HG02938 (cell line): Measurements from ENCODE around the gene RGMA.

Experiments used
- ATAC-seq: cut with Tn5 transposase; IDR thresholded peaks from one replicate; pipeline ENCODE4 v1.9.1; 2021; ENCODE audit warnings: mild to moderate bottlenecking, moderate library complexity; ENCODE audit not compliant: unreplicated experiment

The RGMA gene

DNA sequence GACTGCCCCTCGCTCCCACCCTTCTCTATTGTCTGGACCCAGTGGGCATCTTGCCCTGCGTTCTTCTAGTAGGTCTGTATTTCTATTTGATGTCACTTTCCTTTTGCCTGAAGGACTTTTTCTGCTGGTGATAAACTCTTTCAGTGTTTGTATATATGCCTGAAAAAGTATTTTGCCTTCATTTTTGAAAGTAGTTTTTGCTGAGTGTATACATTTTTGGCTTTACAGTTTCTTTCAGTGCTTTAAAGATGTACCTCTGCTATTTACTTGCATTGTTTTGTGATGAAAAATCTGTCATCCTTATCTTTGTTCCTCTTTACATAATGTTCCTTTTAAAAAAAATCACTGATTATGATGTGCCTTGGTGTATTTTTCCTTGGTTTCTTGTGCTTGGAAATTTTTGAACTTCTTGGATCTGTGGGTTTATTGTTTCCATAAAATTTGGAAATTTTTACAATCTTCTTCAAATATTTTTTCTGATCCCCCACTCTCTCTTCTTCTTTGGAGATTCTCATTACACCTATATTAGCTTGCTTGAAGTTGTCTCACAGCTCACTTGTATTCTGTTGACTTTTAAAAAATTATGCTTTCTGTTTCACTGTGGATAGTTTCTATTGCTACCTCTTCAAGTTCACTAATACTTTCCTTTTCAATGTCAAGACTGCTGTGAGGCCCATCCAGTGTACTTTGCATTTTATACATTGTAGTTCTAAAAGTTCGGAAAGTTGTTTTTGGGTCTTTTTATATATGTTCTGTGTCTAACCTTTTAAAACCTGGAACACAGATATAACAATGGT lies 67.8 kb downstream of the RGMA start:
- ATAC-seq: peak; percentile 83

DNA sequence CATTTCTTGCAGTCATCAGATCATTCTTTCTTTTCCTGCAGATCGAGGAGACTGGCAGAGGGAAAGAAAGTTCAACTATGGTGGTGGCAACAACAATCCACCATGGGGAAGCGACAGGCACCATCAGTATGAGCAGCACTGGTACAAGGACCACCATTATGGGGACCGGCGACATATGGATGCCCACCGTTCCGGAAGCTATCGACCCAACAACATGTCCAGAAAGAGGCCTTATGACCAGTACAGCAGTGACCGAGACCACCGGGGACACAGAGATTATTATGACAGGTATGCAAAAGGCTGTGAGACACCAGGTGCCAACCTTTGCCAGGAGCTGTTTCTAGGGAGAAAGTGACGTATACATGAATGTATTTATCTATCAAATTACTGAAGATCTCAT lies 69.0 kb downstream of the RGMA start:
- ATAC-seq: no peak

DNA sequence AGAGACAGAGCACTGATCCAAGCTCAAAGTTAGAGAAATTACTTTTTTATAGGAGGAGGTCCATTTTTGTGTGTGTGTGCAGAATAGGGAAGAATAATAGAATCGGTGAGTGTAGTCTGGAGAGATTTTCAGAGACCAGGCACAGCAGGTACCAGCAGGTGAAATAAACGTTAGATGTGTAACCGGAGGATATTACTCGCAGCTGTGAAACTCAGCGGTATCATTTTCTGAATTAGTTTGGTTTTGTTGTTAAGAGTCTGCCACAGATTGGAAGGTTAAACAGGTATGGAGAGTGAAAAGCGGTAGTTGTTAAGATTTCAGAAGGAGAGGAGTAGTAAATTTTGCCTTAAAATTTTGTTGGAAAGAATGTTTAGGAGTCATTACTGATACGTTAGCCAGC lies 69.9 kb downstream of the RGMA start:
- no peak for ATAC-seq

DNA sequence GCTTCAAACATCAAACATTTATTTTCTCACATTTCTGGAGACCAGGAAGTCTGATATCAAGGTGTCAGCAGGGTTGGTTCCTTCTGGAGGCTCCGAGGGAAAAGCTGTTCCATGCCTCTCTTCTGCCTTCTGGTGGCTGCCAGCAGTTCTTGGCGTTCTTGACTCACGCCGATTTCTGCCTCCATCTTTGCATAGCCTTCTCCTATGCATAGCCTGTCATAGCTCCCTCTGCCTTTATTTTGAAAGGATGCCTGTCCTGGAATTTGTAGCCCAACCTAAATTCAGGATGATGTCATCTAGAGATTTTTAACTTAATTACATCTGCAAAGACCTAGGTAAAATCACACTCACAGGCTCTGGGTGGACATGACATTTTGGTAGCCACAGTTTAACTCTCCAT lies 70.4 kb downstream of the RGMA start:
- ATAC-seq: no peak

DNA sequence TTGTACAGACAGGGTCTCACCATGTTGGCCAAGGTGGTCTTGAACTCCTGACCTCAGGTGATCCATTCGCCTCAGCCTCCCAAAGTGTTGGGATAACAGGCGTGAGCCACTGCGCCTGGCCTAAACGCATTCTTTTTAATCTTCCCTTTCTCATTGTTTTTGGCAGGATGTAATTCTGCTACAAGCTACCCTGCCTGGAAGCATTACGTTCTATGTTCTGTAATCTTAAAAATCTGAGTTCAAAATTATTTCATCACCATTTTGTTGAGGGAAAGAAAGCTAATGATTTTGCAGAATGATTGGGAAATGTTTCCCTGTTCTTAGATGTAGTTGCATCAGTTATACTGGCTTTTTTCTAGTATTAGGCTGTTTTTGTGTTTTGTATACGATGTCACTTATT lies 71.5 kb downstream of the RGMA start:
- ATAC-seq: no peak

DNA sequence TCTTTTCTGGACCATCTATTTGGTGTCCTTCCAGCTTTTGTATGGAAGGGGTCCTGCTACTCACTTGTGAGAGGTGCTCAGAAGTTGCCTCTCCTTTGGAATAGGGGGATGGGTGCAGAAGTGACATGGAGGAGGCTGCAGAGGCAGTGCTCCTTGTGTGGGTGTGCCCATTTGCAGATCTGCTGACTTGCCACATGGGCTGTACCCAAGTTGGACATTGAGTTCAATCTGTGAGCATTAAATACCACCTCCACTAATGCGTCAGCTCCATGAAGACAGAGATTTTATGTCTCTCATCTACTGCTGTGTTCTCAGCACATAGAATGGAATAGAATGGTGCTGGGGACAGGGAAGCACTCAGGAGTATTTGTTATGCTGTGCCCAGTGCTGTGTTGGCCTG lies 76.2 kb downstream of the RGMA start:
- ATAC-seq: no peak

DNA sequence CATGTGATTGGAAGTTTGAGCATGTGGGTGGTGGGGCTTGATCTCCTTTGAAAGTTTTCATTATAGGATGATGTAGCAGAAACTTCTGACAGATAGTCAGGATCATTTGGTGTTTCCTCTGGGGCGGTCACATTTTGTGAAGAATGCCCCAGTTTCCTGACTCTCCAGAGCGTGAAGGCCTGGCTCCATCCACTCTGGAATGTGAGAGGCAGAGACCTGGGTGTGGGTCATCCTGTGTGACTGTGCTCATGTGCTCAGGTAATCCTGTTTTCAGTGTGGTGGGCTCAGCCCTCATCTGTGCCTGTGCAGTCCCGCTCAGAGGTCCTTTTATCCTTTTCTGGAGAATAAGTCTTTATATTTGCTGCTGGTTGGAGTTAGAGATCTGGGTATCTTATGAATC lies 81.0 kb downstream of the RGMA start:
- ATAC-seq: no peak

DNA sequence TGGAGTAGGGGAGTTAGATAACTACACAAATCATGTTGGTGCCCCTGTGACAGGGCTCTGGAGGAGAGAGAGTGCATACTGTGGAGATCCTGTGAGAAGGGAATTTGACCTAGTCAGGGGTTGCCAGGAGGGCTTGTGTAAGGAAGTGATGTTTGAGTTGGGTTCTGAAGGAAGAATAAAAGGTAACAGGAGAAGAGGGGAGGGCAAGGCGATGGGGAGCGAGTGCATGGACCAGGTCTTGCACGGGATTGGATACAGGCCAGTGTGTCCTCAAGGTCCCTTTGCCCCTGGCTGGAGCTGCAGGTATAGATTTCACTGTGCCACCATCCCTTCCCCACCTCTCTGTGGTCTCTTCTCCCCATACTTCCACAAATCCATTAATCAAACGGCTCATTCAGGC lies 83.9 kb downstream of the RGMA start:
- no peak for ATAC-seq

DNA sequence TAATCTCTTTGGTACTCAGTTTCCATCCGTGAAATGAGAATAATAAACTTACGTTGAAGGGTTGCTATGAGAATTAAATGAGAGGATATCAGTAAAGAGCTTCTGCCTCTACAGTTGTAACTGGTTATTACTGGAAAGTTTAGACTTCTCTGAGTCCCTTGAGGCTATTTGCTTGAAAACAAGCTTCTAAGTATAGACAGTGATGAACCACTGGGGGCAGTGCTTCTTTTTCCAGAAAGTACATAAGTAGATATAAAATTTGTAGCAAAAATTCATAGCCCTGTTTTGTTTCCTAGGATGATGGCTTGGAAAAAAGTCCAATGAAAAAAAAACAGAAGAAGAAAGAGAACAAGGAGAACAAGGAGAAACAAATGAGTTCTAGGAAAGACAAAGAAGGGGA lies 87.1 kb downstream of the RGMA start:
- no peak for ATAC-seq

DNA sequence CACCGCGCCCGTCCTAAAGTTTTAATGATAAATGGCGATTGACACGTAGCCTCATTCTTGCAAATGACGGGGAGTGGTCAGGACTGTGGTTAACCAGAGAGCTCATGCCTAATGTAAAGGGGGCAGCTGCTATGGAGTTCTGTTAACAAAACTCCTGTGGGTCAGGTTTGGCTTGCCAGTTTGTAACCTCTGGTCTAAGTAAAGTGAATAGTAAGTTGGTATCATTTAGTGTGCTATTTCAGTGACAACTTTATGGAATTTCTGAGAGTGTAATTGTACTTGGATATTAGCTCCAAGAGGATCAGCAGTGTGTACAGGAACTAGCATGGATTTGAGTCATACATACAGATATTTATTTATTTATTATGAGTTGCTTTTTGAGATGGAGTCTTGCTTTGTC lies 87.9 kb downstream of the RGMA start:
- ATAC-seq: no peak

DNA sequence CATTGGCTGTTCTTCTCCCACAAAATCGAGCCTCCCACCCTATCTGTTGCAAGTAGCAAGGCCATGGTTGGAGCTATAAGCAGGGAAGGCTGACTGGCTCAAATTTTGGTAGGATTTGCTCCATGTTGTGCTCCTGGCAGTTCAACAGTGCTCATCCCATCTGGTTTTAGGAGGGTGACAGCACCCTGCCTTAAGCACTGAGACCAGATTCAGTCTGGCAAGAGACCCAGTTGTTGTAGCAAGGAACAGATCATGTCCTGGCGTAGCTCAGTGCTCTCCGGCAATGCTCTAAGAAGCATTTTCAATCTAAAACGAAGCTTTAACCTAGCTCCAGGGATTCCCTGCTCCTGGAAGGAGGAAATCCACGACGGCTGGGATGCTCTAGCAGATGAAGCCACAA lies 91.2 kb downstream of the RGMA start:
- no peak for ATAC-seq

DNA sequence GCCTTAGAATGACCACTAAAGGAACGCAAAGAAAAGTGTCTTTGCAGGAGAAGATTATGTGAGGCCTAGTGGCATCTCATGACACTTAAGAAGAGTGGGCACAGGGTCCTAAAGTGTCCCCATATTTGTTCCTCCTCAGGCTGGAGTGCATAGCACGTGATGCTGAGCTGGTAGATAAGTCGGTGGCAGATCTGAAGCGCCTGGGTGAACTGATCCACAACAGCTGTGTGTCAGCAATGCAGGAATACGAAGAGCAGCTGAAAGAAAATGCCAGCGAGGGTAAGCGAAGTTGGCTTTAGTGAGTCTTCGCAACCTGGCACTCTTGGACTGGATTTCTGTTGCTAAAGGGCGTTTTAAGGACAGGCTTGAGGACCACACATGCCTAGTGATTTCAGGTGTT lies 96.3 kb downstream of the RGMA start:
- ATAC-seq: no peak

DNA sequence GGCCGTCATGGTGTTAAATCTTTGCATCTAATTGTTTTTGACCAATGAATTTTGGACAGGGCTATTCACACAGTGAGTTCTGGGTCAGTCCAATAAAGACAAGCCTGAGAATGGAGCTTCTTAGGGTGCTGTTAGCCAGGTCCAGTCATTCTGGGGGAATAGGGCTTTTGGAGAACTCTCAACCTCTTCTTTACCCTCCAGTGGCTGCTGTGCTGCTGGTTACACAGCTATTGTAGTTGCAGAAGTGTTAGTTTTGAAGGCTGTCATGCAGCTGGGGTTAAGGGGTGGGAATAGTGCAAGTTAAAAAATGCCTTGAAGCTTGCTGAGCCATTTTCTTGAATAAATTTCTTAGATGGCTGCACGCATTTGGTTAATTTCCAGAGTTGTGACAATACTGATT lies 99.0 kb downstream of the RGMA start:
- no peak for ATAC-seq

DNA sequence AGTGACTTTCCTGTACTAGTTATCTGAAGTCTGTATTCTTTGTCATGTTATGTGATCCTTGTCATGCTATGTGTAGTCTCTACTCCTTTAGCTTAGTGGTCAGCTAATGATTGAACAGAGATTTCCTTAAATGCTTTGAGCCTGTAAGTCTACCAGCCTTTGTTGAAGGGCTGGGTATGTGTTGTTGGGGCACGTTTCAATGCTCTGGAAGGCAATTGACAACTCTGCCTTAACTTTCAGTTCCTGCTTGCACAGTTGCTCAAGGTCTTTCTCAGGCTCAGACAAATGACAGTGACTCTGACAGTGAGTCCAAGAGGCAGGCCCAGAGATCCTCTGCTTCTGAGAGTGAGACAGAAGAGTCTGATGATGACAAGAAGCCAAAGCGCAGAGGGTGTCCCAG lies 99.5 kb downstream of the RGMA start:
- ATAC-seq: peak; percentile 58
